A673 (cell line): ENCODE data around the gene LRRC10.

Source experiments
- EZH2 ChIP-seq: fragments of 200-600 bp; sonication (generic); IDR thresholded peaks from 2 replicates; pipeline ENCODE4 v1.6.1; 2017; ENCODE audit warnings: borderline replicate concordance, low read depth, mild to moderate bottlenecking, mixed read lengths, antibody characterized with exemption, low read length; ENCODE audit not compliant: poor library complexity, severe bottlenecking
- TF ChIP-seq, protein P1 (sequence below): fragments of 300-800, 200-600 bp; sonication (generic); conservative IDR thresholded peaks from 2 replicates; pipeline ENCODE4 v1.5.1; 2017; ENCODE audit warnings: low read depth, mild to moderate bottlenecking, antibody characterized with exemption, low read length, moderate library complexity, mixed read lengths

DNA sequence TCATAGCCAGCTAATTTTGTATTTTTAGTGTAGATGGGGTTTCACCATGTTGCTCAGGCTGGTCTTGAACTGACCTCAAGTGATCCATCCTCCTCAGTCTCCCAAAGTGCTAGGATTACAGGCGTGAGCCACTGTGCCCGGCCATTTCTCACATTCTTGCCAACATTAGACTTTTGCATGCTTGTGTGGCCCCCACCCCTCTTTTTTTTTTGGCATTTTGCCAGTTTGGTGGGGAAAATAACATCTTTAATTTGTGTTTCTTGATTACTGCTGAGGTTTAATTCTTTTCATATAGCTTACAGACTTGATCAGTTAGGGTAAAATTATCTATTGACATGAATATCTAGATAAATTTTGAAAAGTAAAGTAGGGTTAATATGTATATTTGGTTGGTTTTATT is 21.6 kb downstream of the LRRC10 start:
- TF ChIP-seq, protein P1, sequence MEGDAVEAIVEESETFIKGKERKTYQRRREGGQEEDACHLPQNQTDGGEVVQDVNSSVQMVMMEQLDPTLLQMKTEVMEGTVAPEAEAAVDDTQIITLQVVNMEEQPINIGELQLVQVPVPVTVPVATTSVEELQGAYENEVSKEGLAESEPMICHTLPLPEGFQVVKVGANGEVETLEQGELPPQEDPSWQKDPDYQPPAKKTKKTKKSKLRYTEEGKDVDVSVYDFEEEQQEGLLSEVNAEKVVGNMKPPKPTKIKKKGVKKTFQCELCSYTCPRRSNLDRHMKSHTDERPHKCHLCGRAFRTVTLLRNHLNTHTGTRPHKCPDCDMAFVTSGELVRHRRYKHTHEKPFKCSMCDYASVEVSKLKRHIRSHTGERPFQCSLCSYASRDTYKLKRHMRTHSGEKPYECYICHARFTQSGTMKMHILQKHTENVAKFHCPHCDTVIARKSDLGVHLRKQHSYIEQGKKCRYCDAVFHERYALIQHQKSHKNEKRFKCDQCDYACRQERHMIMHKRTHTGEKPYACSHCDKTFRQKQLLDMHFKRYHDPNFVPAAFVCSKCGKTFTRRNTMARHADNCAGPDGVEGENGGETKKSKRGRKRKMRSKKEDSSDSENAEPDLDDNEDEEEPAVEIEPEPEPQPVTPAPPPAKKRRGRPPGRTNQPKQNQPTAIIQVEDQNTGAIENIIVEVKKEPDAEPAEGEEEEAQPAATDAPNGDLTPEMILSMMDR: no peak
- TF ChIP-seq EZH2: no peak
